ENCODE data around the gene SH3PXD2A.
"Not testable (repeated sequence)": the region's sequence is repeated elsewhere in the genome, so short reads cannot be mapped to it uniquely, and the experiment has no call there.

The SH3PXD2A gene

GRCh38 chr10:103751667-103752290, 103.6 kb downstream of the SH3PXD2A start:
- DNase-seq (ENCODE audit: low read depth in 1 of 2, low spot score in 1 of 2), result no peak

GRCh38 chr10:103750836-103751235, 104.5 kb downstream of the SH3PXD2A start:
- DNase-seq (ENCODE audit: low read depth in 1 of 2, low spot score in 1 of 2), result no peak

- no peak for DNase-seq (ENCODE audit: low read depth in 1 of 2, low spot score in 1 of 2)
Measured at GRCh38 chr10:103749779-103750178, 105.6 kb downstream of the SH3PXD2A start.

GRCh38 chr10:103748020-103748419, 107.4 kb downstream of the SH3PXD2A start:
- DNase-seq (ENCODE audit: low read depth in 1 of 2, low spot score in 1 of 2), result no peak

GRCh38 chr10:103747193-103747865, 108.0 kb downstream of the SH3PXD2A start:
- DNase-seq (ENCODE audit: low read depth in 1 of 2, low spot score in 1 of 2), result no peak

GRCh38 chr10:103746598-103746997, 108.8 kb downstream of the SH3PXD2A start:
- DNase-seq (ENCODE audit: low read depth in 1 of 2, low spot score in 1 of 2), result no peak

- peak; percentile 28 to 42 for DNase-seq (ENCODE audit: low read depth in 1 of 2, low spot score in 1 of 2)
Measured at GRCh38 chr10:103745341-103746247, 109.8 kb downstream of the SH3PXD2A start.

- no peak for DNase-seq (ENCODE audit: low read depth in 1 of 2, low spot score in 1 of 2)
Measured at GRCh38 chr10:103742824-103743223, 112.6 kb downstream of the SH3PXD2A start.

- no peak for DNase-seq (ENCODE audit: low read depth in 1 of 2, low spot score in 1 of 2)
Measured at GRCh38 chr10:103740611-103741010, 114.8 kb downstream of the SH3PXD2A start.

- DNase-seq (ENCODE audit: low read depth in 1 of 2, low spot score in 1 of 2), result no peak
Measured at GRCh38 chr10:103739039-103739764, 116.2 kb downstream of the SH3PXD2A start.

- no peak for DNase-seq (ENCODE audit: low read depth in 1 of 2, low spot score in 1 of 2)
Measured at GRCh38 chr10:103737735-103738367, 117.5 kb downstream of the SH3PXD2A start.

GRCh38 chr10:103736763-103737162, 118.6 kb downstream of the SH3PXD2A start:
- DNase-seq (ENCODE audit: low read depth in 1 of 2, low spot score in 1 of 2), result no peak

- DNase-seq (ENCODE audit: low read depth in 1 of 2, low spot score in 1 of 2), result no peak
Measured at GRCh38 chr10:103736044-103736443, 119.3 kb downstream of the SH3PXD2A start.

- DNase-seq (ENCODE audit: low read depth in 1 of 2, low spot score in 1 of 2), result no peak
Measured at GRCh38 chr10:103734731-103735130, 120.6 kb downstream of the SH3PXD2A start.

GRCh38 chr10:103733045-103733419, 122.3 kb downstream of the SH3PXD2A start:
- no peak for DNase-seq (ENCODE audit: low read depth in 1 of 2, low spot score in 1 of 2)

GRCh38 chr10:103732339-103733044, 122.9 kb downstream of the SH3PXD2A start:
- DNase-seq (ENCODE audit: low read depth in 1 of 2, low spot score in 1 of 2), result no peak

- DNase-seq (ENCODE audit: low read depth in 1 of 2, low spot score in 1 of 2), result no peak
Measured at GRCh38 chr10:103731609-103732270, 123.6 kb downstream of the SH3PXD2A start.

- not testable (repeated sequence) for DNase-seq (ENCODE audit: low read depth in 1 of 2, low spot score in 1 of 2)
Measured at GRCh38 chr10:103731026-103731425, 124.3 kb downstream of the SH3PXD2A start.

- no peak for DNase-seq (ENCODE audit: low read depth in 1 of 2, low spot score in 1 of 2)
Measured at GRCh38 chr10:103729851-103730250, 125.5 kb downstream of the SH3PXD2A start.
